Prostate gland (tissue), 2 donors: ENCODE data around the gene NKG7. TPM values are rescaled to one million over a fixed set of nuclear protein-coding genes. Genes with fewer than 3 reads are reported as not detected.
A peak's percentile ranks its signal among the peaks of the same experiment; 100 is the strongest.
"Not testable (repeated sequence)": the region's sequence is repeated elsewhere in the genome, so short reads cannot be mapped to it uniquely, and the experiment has no call there.

Experiments used
- DNase-seq: peaks from one replicate; pipeline ENCODE4 v3.0.0-alpha.2; 2019; ENCODE audit warnings: low spot score
- H3K27ac ChIP-seq, 2 donors: fragments of 200-600 bp; sonication (generic); 2 replicates each; pipeline ENCODE4 v1.5.1; 2017 to 2019
- H3K27me3 ChIP-seq: fragments of 200-600 bp; sonication (generic); replicated peaks from 2 replicates; pipeline ENCODE4 v1.5.1; 2019; ENCODE audit not compliant: insufficient read depth
- H3K36me3 ChIP-seq, 2 donors: fragments of 200-600 bp; sonication (generic); 1 replicate in 1 of 2; 2 replicates in 1 of 2; pipeline versions ENCODE4 v1.5.1 to v1.8.1; 2017 to 2019
- H3K4me1 ChIP-seq: fragments of 200-600 bp; sonication (generic); replicated peaks from 2 replicates; pipeline ENCODE4 v1.5.1; 2019
- H3K4me3 ChIP-seq, 2 donors: fragments of 200-600 bp; sonication (generic); 2 replicates each; pipeline ENCODE4 v1.5.1; 2017 to 2019
- H3K9me3 ChIP-seq: fragments of 200-600 bp; sonication (generic); 2 replicates; pipeline ENCODE4 v1.5.1; 2017
- CTCF ChIP-seq, 4 experiments: fragments of 200-600 bp in 2 of 4; fragments of 450-650 bp in 2 of 4; sonication (generic) in 2 of 4; IDR thresholded peaks; 1 replicate in 3 of 4; 2 replicates in 1 of 4; pipeline ENCODE4 v1.5.1; 2016 to 2019; ENCODE audit warnings: antibody characterized with exemption in 4 of 4, mild to moderate bottlenecking in 2 of 4, moderate library complexity in 2 of 4
- POLR2A ChIP-seq: fragments of 450-650 bp; IDR thresholded peaks from one replicate; pipeline ENCODE4 v1.6.1; 2016; ENCODE audit warnings: antibody characterized with exemption, mild to moderate bottlenecking
- POLR2AphosphoS5 ChIP-seq: sonication (generic); formaldehyde crosslinking; IDR thresholded peaks from one replicate; pipeline ENCODE4 v1.6.1; 2017; ENCODE audit warnings: antibody characterized with exemption
- WGBS: methylation state at CpG from one replicate; pipeline ENCODE4 v1.1.5; 2018; 5-methylcytosine and 5-hydroxymethylcytosine counted together
- intact Hi-C: fragments of 100-400 bp; cut with DNase I; formaldehyde crosslinking; loops from one replicate; pipeline ENCODE4 v1.14.2; 2022
- total RNA-seq, 2 donors: library from RNA; depleted of rRNA; stranded (reverse); fragments of >200 nt; gene quantifications; one replicate each; pipeline ENCODE4 v1.1.0, GENCODE V29; 2016

Gene NKG7
- total RNA-seq, 2 donors from 2014 or later: 1.8 TPM; not detected in 1

DNA sequence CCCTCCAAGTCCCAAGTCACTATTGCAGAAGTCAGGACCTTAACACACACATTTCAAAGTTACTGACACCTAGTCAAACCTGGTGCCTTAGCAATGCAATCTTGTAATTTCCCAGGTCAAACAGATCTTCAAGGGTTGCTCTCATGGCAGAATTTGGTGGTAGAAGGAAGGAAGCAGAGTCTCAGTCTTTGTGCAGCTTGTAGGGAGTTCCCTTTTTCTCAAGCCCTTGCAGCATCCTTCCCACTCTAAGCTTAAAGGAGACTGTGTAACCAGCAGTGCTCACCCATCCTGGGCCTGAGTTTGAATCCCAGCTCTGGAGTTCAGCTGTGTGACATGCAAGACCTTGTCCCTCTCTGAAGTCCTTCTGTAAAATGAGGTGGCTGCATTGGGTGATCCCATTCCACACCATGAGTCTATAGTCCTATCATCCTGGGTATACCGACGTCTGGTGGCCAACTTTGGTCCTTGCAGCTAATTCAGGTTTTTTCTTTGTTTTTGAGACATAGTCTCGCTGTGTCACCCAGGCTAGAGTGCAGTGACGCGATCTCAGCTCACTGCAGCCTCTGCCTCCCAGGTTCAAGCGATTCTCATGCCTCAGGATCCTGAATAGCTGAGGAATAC, 35.2 kb upstream of the NKG7 start:
- WGBS: 70% methylated on average over 6 of the region's 6 CpGs
- intact Hi-C loops: no loop called here
- no peak for DNase-seq
- Histone ChIP-seq H3K27me3 (no peaks in the 10 kb centered on the region), H3K36me3 (no peaks in the 10 kb centered on the region), H3K9me3 (no peaks in the 10 kb centered on the region), H3K27ac (no peak overlapping the region), H3K4me1 (no peaks in the 10 kb centered on the region), H3K4me3 (no peak overlapping the region)
- TF ChIP-seq CTCF (IDR thresholded peaks at IDR 0.05) (peak in 1 of 4 experiments; percentile 8), POLR2A (no peak)

GRCh38 chr19:51402117-51402516, 29.7 kb upstream of the NKG7 start:
- no peak for DNase-seq
- 96% methylated on average over 9 of the region's 9 CpGs for WGBS
- TF ChIP-seq CTCF (IDR thresholded peaks at IDR 0.05) (no peak), POLR2AphosphoS5 (no peak), POLR2A (no peak)
- H3K27me3 ChIP-seq: no peaks in the 10 kb centered on the region
- H3K9me3 ChIP-seq: no peaks in the 10 kb centered on the region
- H3K36me3 ChIP-seq: no peaks in the 10 kb centered on the region
- intact Hi-C loops: no loop called here
- no peak overlapping the region for H3K27ac ChIP-seq
- no peaks in the 10 kb centered on the region for H3K4me1 ChIP-seq
- H3K4me3 ChIP-seq: no peak overlapping the region

- WGBS: 85% methylated on average over 7 of the region's 7 CpGs
- H3K9me3 ChIP-seq, H3K4me1 ChIP-seq, H3K27me3 ChIP-seq, H3K4me3 ChIP-seq, intact Hi-C loops, DNase-seq, H3K27ac ChIP-seq, H3K36me3 ChIP-seq: not testable (repeated sequence)
These were observed 27.5 kb upstream of the NKG7 start for GRCh38 chr19:51399936-51400335.

- Histone ChIP-seq H3K36me3 (no peaks in the 10 kb centered on the region), H3K9me3 (no peaks in the 10 kb centered on the region), H3K27me3 (no peaks in the 10 kb centered on the region), H3K4me3 (no peak overlapping the region), H3K4me1 (no peaks in the 10 kb centered on the region), H3K27ac (no peak overlapping the region)
- no peak for TF ChIP-seq CTCF (IDR thresholded peaks at IDR 0.05)
- TF ChIP-seq POLR2A: no peak
- TF ChIP-seq POLR2AphosphoS5: no peak
- no peak for DNase-seq
- intact Hi-C loops: no loop called here
- WGBS: 93% methylated on average over 5 of the region's 5 CpGs
These were observed 26.8 kb upstream of the NKG7 start for GRCh38 chr19:51399231-51399630.

DNA sequence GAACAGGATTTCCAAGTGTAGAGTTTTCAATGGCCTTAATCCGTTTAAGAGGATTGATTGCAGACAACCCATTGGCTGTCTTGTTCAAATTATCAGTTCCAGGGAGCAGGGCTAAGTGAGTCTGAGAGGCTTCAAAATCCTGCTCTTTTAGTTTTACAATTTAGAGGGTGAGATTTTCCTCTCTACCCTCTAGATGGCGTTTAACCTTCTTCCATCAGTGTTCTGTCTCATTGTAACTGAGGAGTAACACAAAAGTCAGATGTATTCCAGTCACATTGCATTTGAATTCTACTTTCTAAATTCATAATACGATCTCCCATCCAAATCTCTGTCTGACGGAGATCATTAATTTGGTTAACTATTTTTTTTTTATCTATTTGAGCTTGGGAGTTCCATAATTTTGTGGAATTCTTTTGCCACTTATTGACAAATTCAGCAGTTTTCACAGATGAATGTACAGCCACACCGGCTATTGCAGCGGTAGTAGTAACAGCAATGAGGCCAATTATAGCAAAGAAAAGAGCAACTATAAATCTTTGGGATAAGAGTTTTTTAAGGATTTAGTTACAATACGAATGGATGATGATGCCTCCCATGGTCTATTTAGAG, 25.7 kb upstream of the NKG7 start:
- no peak for DNase-seq
- Histone ChIP-seq H3K27me3 (no peaks in the 10 kb centered on the region), H3K4me3 (no peak overlapping the region), H3K36me3 (no peaks in the 10 kb centered on the region), H3K9me3 (no peaks in the 10 kb centered on the region), H3K4me1 (no peaks in the 10 kb centered on the region), H3K27ac (no peak overlapping the region)
- 51% methylated on average over 7 of the region's 7 CpGs for WGBS
- intact Hi-C loops: no loop called here
- TF ChIP-seq POLR2AphosphoS5 (no peak), CTCF (IDR thresholded peaks at IDR 0.05) (peak in 2 of 4 experiments; percentile 34 to 55)

- DNase-seq, intact Hi-C loops: not testable (repeated sequence)
These were observed 25.0 kb upstream of the NKG7 start for GRCh38 chr19:51397453-51397852.

More at GRCh38 chr19:51397453-51397852, 25.0 kb upstream of the NKG7 start:
- WGBS: 51% methylated on average over 9 of the region's 9 CpGs
- not testable (repeated sequence) for H3K27me3 ChIP-seq, H3K9me3 ChIP-seq, H3K27ac ChIP-seq, H3K4me3 ChIP-seq, H3K36me3 ChIP-seq, H3K4me1 ChIP-seq
